HEK293 (cell line): Measurements from ENCODE around the gene RASEF.
"Not testable (repeated sequence)": the region's sequence is repeated elsewhere in the genome, so short reads cannot be mapped to it uniquely, and the experiment has no call there.

Experiments used
- CTCF ChIA-PET: fragments of 350-600 bp; formaldehyde crosslinking; extraction: SDS; loops from one replicate; lab custom pipeline; 2021; ENCODE audit warnings: antibody characterized with exemption; lab: Yijun Ruan, JAX
- POLR2A ChIA-PET: fragments of 300-600 bp; formaldehyde crosslinking; extraction: SDS; loops from one replicate; lab custom pipeline; 2020; ENCODE audit warnings: antibody characterized with exemption, inconsistent platforms; lab: Yijun Ruan, JAX
- H3K27ac ChIP-seq: fragments of 200-500 bp; sonication (Bioruptor generic); 2 replicates; pipeline ENCODE4 v1.5.1; 2014; ENCODE audit warnings: low read depth, low read length, control low read depth, inconsistent platforms; ENCODE audit errors: extremely low read depth
- H3K36me3 ChIP-seq, 2 experiments: fragments of 200-500 bp in 1 of 2; sonication (Bioruptor generic) in 1 of 2; 1 replicate in 1 of 2; 2 replicates in 1 of 2; pipeline ENCODE4 v1.5.1; 2014 to 2017; ENCODE audit warnings: inconsistent platforms in 2 of 2, low read length in 2 of 2; ENCODE audit not compliant: control insufficient read depth in 2 of 2, insufficient read depth in 1 of 2
- H3K4me1 ChIP-seq: fragments of 200-500 bp; sonication (Bioruptor generic); 2 replicates; pipeline ENCODE4 v1.5.1; 2014; ENCODE audit warnings: mild to moderate bottlenecking, low read length, inconsistent platforms; ENCODE audit not compliant: control insufficient read depth, insufficient read depth
- H3K4me3 ChIP-seq: 2 replicates; pipeline ENCODE4 v1.5.1; 2011; ENCODE audit warnings: low read depth, mild to moderate bottlenecking, control low read depth, low read length, moderate library complexity
- H3K9me3 ChIP-seq: fragments of 200-500 bp; sonication (Bioruptor generic); 2 replicates; pipeline ENCODE4 v1.5.1; 2014; ENCODE audit warnings: low read depth, low read length, inconsistent platforms; ENCODE audit not compliant: control insufficient read depth, insufficient read depth
- OVOL3 ChIP-seq: fragments of 450-650 bp; formaldehyde crosslinking; IDR thresholded peaks from 2 replicates; pipeline ENCODE4 v1.5.1; 2016; ENCODE audit warnings: missing biosample characterization, missing genetic modification characterization
- PBX3 ChIP-seq: sonication (generic); formaldehyde crosslinking; IDR thresholded peaks from 2 replicates; pipeline ENCODE4 v1.8.1; 2022; ENCODE audit warnings: mild to moderate bottlenecking, moderate library complexity, missing genetic modification reagents
- RBAK ChIP-seq: fragments of 450-650 bp; formaldehyde crosslinking; IDR thresholded peaks from 2 replicates; pipeline ENCODE4 v1.5.1; 2016; ENCODE audit warnings: missing biosample characterization, missing genetic modification characterization
- REPIN1 ChIP-seq: fragments of 450-650 bp; formaldehyde crosslinking; IDR thresholded peaks from 2 replicates; pipeline ENCODE4 v1.5.1; 2017; ENCODE audit warnings: missing biosample characterization, missing genetic modification characterization, low read depth
- SALL2 ChIP-seq: fragments of 450-650 bp; formaldehyde crosslinking; IDR thresholded peaks from 2 replicates; pipeline ENCODE4 v1.5.0; 2017; ENCODE audit warnings: missing biosample characterization, mild to moderate bottlenecking, missing genetic modification characterization, borderline replicate concordance
- SCRT1 ChIP-seq: fragments of 450-650 bp; formaldehyde crosslinking; IDR thresholded peaks from 2 replicates; pipeline ENCODE4 v1.5.1; 2016; ENCODE audit warnings: missing biosample characterization, missing genetic modification characterization, borderline replicate concordance
- YY1 ChIP-seq: fragments of 450-650 bp; formaldehyde crosslinking; IDR thresholded peaks from 2 replicates; pipeline ENCODE4 v1.5.1; 2018; ENCODE audit warnings: missing biosample characterization, missing genetic modification characterization
- ZNF10 ChIP-seq: fragments of 450-650 bp; formaldehyde crosslinking; IDR thresholded peaks from 2 replicates; pipeline ENCODE4 v1.5.1; 2017; ENCODE audit warnings: missing biosample characterization, missing genetic modification characterization
- ZNF132 ChIP-seq: fragments of 450-650 bp; formaldehyde crosslinking; IDR thresholded peaks from 2 replicates; pipeline ENCODE4 v1.5.1; 2017; ENCODE audit warnings: missing biosample characterization, missing genetic modification characterization, borderline replicate concordance
- ZNF157 ChIP-seq: fragments of 450-650 bp; formaldehyde crosslinking; IDR thresholded peaks from 2 replicates; pipeline ENCODE4 v1.5.1; 2016; ENCODE audit warnings: missing biosample characterization, missing genetic modification characterization
- ZNF174 ChIP-seq: fragments of 450-650 bp; formaldehyde crosslinking; IDR thresholded peaks from 2 replicates; pipeline ENCODE4 v1.5.0; 2017; ENCODE audit warnings: missing biosample characterization, mild to moderate bottlenecking, missing genetic modification characterization
- ZNF24 ChIP-seq: fragments of 450-650 bp; formaldehyde crosslinking; IDR thresholded peaks from 2 replicates; pipeline ENCODE4 v1.5.1; 2016; ENCODE audit warnings: missing biosample characterization, missing genetic modification characterization
- ZNF280D ChIP-seq: fragments of 450-650 bp; formaldehyde crosslinking; IDR thresholded peaks from 2 replicates; pipeline ENCODE4 v1.5.1; 2016; ENCODE audit warnings: missing biosample characterization, missing genetic modification characterization
- ZNF518A ChIP-seq: fragments of 450-650 bp; formaldehyde crosslinking; conservative IDR thresholded peaks from 2 replicates; pipeline ENCODE4 v1.5.1; 2016; ENCODE audit warnings: low read depth, missing biosample characterization, missing genetic modification characterization
- ZNF585B ChIP-seq: fragments of 450-650 bp; formaldehyde crosslinking; IDR thresholded peaks from 2 replicates; pipeline ENCODE4 v1.5.1; 2016; ENCODE audit warnings: missing biosample characterization, missing genetic modification characterization
- ZNF645 ChIP-seq: fragments of 450-650 bp; formaldehyde crosslinking; IDR thresholded peaks from 2 replicates; pipeline ENCODE4; 2016; ENCODE audit warnings: missing biosample characterization, missing genetic modification characterization

RASEF gene

GRCh38 chr9:83097633-83098032 is 34.7 kb upstream of the RASEF start (continued):
- TF ChIP-seq ZNF518A (tag by site-specific recombination) = no peak
- TF ChIP-seq ZNF645 (tag by site-specific recombination) = no peak
- TF ChIP-seq REPIN1 = no peak
- TF ChIP-seq ZNF174 (tag by site-specific recombination) = no peak
- no peak for TF ChIP-seq SALL2 (tag by site-specific recombination)
- TF ChIP-seq ZNF132 (tag by site-specific recombination) = no peak
- TF ChIP-seq ZNF585B = no peak
- TF ChIP-seq SCRT1 (tag by site-specific recombination) = no peak

GRCh38 chr9:83093311-83093710 is 30.4 kb upstream of the RASEF start:
- H3K4me1 ChIP-seq, H3K4me3 ChIP-seq, H3K36me3 ChIP-seq, H3K27ac ChIP-seq, H3K9me3 ChIP-seq, CTCF ChIA-PET, POLR2A ChIA-PET: not testable (repeated sequence)

GRCh38 chr9:83081846-83082245 is 18.9 kb upstream of the RASEF start:
- no peak for TF ChIP-seq RBAK (tag by site-specific recombination)
- TF ChIP-seq YY1 = no peak
- no peak for TF ChIP-seq ZNF280D (tag by site-specific recombination)
- no peak for TF ChIP-seq ZNF24 (tag by site-specific recombination)
- TF ChIP-seq ZNF10 = no peak
- no peak for TF ChIP-seq ZNF157
- TF ChIP-seq PBX3 = no peak
- TF ChIP-seq OVOL3 = no peak
- no peaks in the 10 kb centered on the region for H3K9me3 ChIP-seq
- ChIA-PET CTCF (interaction anchor here (0.6 to 0.7 kb wide), 2 partner anchors 18 to 122 kb away, joined by 3 read pairs; no protein-coding TSS in a partner anchor), POLR2A (no interaction called here)
- H3K4me1 ChIP-seq = no peaks in the 10 kb centered on the region
- no peaks in the 10 kb centered on the region for H3K36me3 ChIP-seq
- H3K4me3 ChIP-seq = no peak overlapping the region
- H3K27ac ChIP-seq = no peak overlapping the region
